H9 (cell line): Measurements from ENCODE around the gene IMMP2L. TPM values are rescaled to one million over a fixed set of nuclear protein-coding genes. Genes with fewer than 3 reads are reported as not detected.

Experiments used
- DNase-seq: peaks from one replicate; pipeline ENCODE4 v3.0.0-alpha.2; 2017
- H2AFZ ChIP-seq: one replicate; pipeline ENCODE4 v1.6.1; 2013; ENCODE audit warnings: mild to moderate bottlenecking, low read length, control low read depth, moderate library complexity
- H2AK5ac ChIP-seq: 2 replicates; pipeline ENCODE4 v1.6.1; 2013; ENCODE audit warnings: low read length, control low read depth, mixed read lengths; ENCODE audit not compliant: insufficient read length
- H2BK120ac ChIP-seq: one replicate; pipeline ENCODE4 v1.6.1; 2013; ENCODE audit warnings: low read depth, mild to moderate bottlenecking, low read length, control low read depth, inconsistent platforms; ENCODE audit not compliant: poor library complexity, severe bottlenecking
- H2BK12ac ChIP-seq: 2 replicates; pipeline ENCODE4 v1.6.1; 2013; ENCODE audit warnings: low read length, control low read depth, mixed read lengths, low read depth; ENCODE audit not compliant: insufficient read length
- H2BK15ac ChIP-seq: 2 replicates; pipeline ENCODE4 v1.6.1; 2013; ENCODE audit warnings: low read depth, low read length, control low read depth
- H2BK20ac ChIP-seq: one replicate; pipeline ENCODE4 v1.6.1; 2013; ENCODE audit warnings: low read depth, mild to moderate bottlenecking, low read length, control low read depth, inconsistent platforms; ENCODE audit not compliant: poor library complexity, severe bottlenecking
- H2BK5ac ChIP-seq: 2 replicates; pipeline ENCODE4 v1.6.1; 2013; ENCODE audit warnings: low read length, control low read depth, mixed read lengths; ENCODE audit not compliant: insufficient read length
- H3K14ac ChIP-seq: 2 replicates; pipeline ENCODE4 v1.6.1; 2013; ENCODE audit warnings: low read length, control low read depth; ENCODE audit not compliant: insufficient read depth
- H3K18ac ChIP-seq: 2 replicates; pipeline ENCODE4 v1.6.1; 2013; ENCODE audit warnings: low read depth, mild to moderate bottlenecking, mixed read lengths, low read length, control low read depth; ENCODE audit not compliant: insufficient read length
- H3K23ac ChIP-seq: 2 replicates; pipeline ENCODE4 v1.6.1; 2013; ENCODE audit warnings: low read length, control low read depth, mixed read lengths, low read depth; ENCODE audit not compliant: insufficient read length
- H3K23me2 ChIP-seq: 2 replicates; pipeline ENCODE4 v1.6.1; 2013; ENCODE audit warnings: low read depth, mild to moderate bottlenecking, mixed read lengths, low read length, control low read depth; ENCODE audit not compliant: insufficient read length, poor library complexity, severe bottlenecking
- H3K27ac ChIP-seq: 2 replicates; pipeline ENCODE4 v1.5.1; 2013; ENCODE audit warnings: low read length, control low read depth, mixed read lengths, low read depth; ENCODE audit not compliant: insufficient read length
- H3K27me3 ChIP-seq: 2 replicates; pipeline ENCODE4 v1.6.1; 2013; ENCODE audit warnings: low read length, control low read depth, inconsistent platforms; ENCODE audit not compliant: insufficient read depth
- H3K4ac ChIP-seq: 2 replicates; pipeline ENCODE4 v1.6.1; 2013; ENCODE audit warnings: low read depth, mild to moderate bottlenecking, control low read depth, inconsistent platforms, low read length, moderate library complexity
- H3K4me1 ChIP-seq: 2 replicates; pipeline ENCODE4 v1.6.1; 2013; ENCODE audit warnings: low read length, control low read depth, inconsistent platforms; ENCODE audit not compliant: insufficient read depth
- H3K4me2 ChIP-seq: 2 replicates; pipeline ENCODE4 v1.6.1; 2013; ENCODE audit warnings: low read length, control low read depth, mixed read lengths; ENCODE audit not compliant: insufficient read length, insufficient read depth
- H3K56ac ChIP-seq: 2 replicates; pipeline ENCODE4 v1.6.1; 2013; ENCODE audit warnings: low read depth, mild to moderate bottlenecking, mixed read lengths, low read length, control low read depth; ENCODE audit not compliant: insufficient read length
- H3K79me1 ChIP-seq: 2 replicates; pipeline ENCODE4 v1.6.1; 2013; ENCODE audit warnings: low read depth, mild to moderate bottlenecking, moderate library complexity, low read length, control low read depth, inconsistent platforms; ENCODE audit not compliant: insufficient read depth, poor library complexity, severe bottlenecking
- H3K79me2 ChIP-seq: 2 replicates; pipeline ENCODE4 v1.6.1; 2013; ENCODE audit warnings: low read length, control low read depth, inconsistent platforms; ENCODE audit not compliant: insufficient read depth
- H3K9ac ChIP-seq: 2 replicates; pipeline ENCODE4 v1.6.1; 2013; ENCODE audit warnings: low read length, control low read depth, mixed read lengths; ENCODE audit not compliant: insufficient read length; ENCODE audit errors: extremely low read depth
- H3K9me3 ChIP-seq: one replicate; pipeline ENCODE4 v1.6.1; 2013; ENCODE audit warnings: low read depth, low read length, inconsistent platforms; ENCODE audit not compliant: control insufficient read depth
- H3T11ph ChIP-seq: one replicate; pipeline ENCODE4 v1.6.1; 2013; ENCODE audit warnings: mild to moderate bottlenecking, low read length, control low read depth, inconsistent platforms
- H4K20me1 ChIP-seq: one replicate; pipeline ENCODE4 v1.6.1; 2013; ENCODE audit not compliant: control insufficient read depth, insufficient read length, insufficient read depth
- H4K5ac ChIP-seq: 2 replicates; pipeline ENCODE4 v1.6.1; 2013; ENCODE audit warnings: low read depth, mild to moderate bottlenecking, mixed read lengths, low read length, control low read depth; ENCODE audit not compliant: insufficient read length
- H4K8ac ChIP-seq: replicated peaks from 2 replicates; pipeline ENCODE4 v1.6.1; 2013; ENCODE audit warnings: low read length, control low read depth, mixed read lengths, low read depth; ENCODE audit not compliant: insufficient read length
- H4K91ac ChIP-seq: 2 replicates; pipeline ENCODE4 v1.6.1; 2013; ENCODE audit warnings: low read depth, mild to moderate bottlenecking, moderate library complexity, mixed read lengths, low read length, control low read depth; ENCODE audit not compliant: insufficient read length
- H3K27ac Mint-ChIP-seq, 3 experiments: 2 replicates in 2 of 3; 3 replicates in 1 of 3; pipeline ENCODE4 v1.8.0; 2020 to 2021; ENCODE audit warnings: mixed read lengths in 3 of 3, mild to moderate bottlenecking in 1 of 3, moderate library complexity in 1 of 3
- H3K27me3 Mint-ChIP-seq: 2 replicates; pipeline ENCODE4 v1.8.0; 2021; ENCODE audit warnings: low read depth, mild to moderate bottlenecking, moderate library complexity, mixed read lengths
- H3K36me3 Mint-ChIP-seq, 3 experiments: 2 replicates in 2 of 3; 3 replicates in 1 of 3; pipeline ENCODE4 v1.8.0; 2020 to 2021; ENCODE audit warnings: low read depth in 3 of 3, mixed read lengths in 3 of 3; ENCODE audit not compliant: insufficient read depth in 1 of 3
- H3K4me1 Mint-ChIP-seq, 2 experiments: 2 replicates each; pipeline ENCODE4 v1.8.0; 2020; ENCODE audit warnings: mixed read lengths in 2 of 2
- H3K4me3 Mint-ChIP-seq, 2 experiments: 2 replicates in 1 of 2; 3 replicates in 1 of 2; pipeline ENCODE4 v1.8.0; 2020 to 2021; ENCODE audit warnings: mild to moderate bottlenecking in 2 of 2, mixed read lengths in 2 of 2, moderate library complexity in 1 of 2
- H3K9me3 Mint-ChIP-seq, 2 experiments: 2 replicates in 1 of 2; 3 replicates in 1 of 2; pipeline ENCODE4 v1.8.0; 2020; ENCODE audit warnings: mild to moderate bottlenecking in 2 of 2, mixed read lengths in 2 of 2, moderate library complexity in 1 of 2
- WGBS: extraction: QIAGEN DNeasy Blood & Tissue Kit; methylation state at CpG from one replicate; pipeline ENCODE4 v1.1.7; 2013; ENCODE audit warnings: missing lambda C conversion rate, low lambda C conversion rate, mixed read lengths; ENCODE audit not compliant: insufficient read length; ENCODE audit errors: extremely low coverage; 5-methylcytosine and 5-hydroxymethylcytosine counted together
- total RNA-seq: library from RNA; stranded (reverse); gene quantifications from 2 replicates; pipeline ENCODE4 v1.2.1, GENCODE V29; 2021
- TF ChIP-seq, protein P1 (sequence below): fragments of 200-600 bp; sonication (generic); conservative IDR thresholded peaks from 3 replicates; pipeline ENCODE4 v1.8.0; 2021; ENCODE audit warnings: antibody characterized with exemption, mild to moderate bottlenecking

Gene IMMP2L
- total RNA-seq, 1 experiment from 2014 or later = 14.7 TPM

DNA sequence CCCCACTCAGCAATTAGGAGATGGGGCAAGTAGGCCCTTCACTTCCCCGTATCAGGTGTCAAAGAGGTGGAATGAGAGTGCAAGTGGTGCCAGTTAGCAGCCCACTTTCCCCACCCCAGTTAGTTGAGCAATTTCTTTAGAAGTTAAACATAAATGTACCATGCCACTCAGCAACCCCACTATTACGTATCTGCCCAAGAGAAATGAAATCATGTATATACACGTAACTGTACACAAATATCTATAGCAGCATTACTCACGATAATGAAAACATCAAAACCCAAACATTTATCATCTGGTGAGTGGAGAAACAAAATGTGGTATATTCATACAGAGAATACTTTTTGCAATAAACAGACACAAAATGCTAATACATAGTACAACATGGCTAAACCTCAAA, 50.4 kb downstream of the IMMP2L start:
- Histone ChIP-seq H2BK5ac (no peak overlapping the region), H2BK120ac (no peak overlapping the region), H3K4me1 (no peaks in the 10 kb centered on the region), H3K9ac (no peak overlapping the region), H3K27ac (no peak overlapping the region), H4K5ac (no peak overlapping the region), H3T11ph (no peak overlapping the region), H2BK15ac (no peak overlapping the region), H4K8ac (no peak overlapping the region), H2AK5ac (no peak overlapping the region), H3K56ac (no peak overlapping the region), H3K23me2 (no peaks in the 10 kb centered on the region), H3K79me2 (no peaks in the 10 kb centered on the region), H4K20me1 (no peaks in the 10 kb centered on the region), H2BK12ac (no peak overlapping the region), H3K9me3 (no peaks in the 10 kb centered on the region), H3K4ac (no peak overlapping the region), H3K23ac (no peak overlapping the region), H3K14ac (no peak overlapping the region), H2AFZ (no peak overlapping the region), H3K4me2 (no peak overlapping the region), H3K27me3 (no peaks in the 10 kb centered on the region), H4K91ac (no peak overlapping the region), H2BK20ac (no peak overlapping the region), H3K79me1 (no peaks in the 10 kb centered on the region), H3K18ac (no peak overlapping the region)
- WGBS = no CpG with 5 or more reads among the region's 4 CpGs
- DNase-seq = no peak
- H3K27ac Mint-ChIP-seq = no peak overlapping the region
- peaks cover 0 to 8% (median 0%) of the 10 kb centered on the region in 3 experiments; a peak in 3 of 7 replicates for H3K36me3 Mint-ChIP-seq
- no peak overlapping the region for H3K4me3 Mint-ChIP-seq
- H3K9me3 Mint-ChIP-seq = peaks cover 0 to 3% of the 10 kb centered on the region in 2 experiments; a peak in 3 of 5 replicates
- no peaks in the 10 kb centered on the region for H3K27me3 Mint-ChIP-seq
- peaks cover 6 to 10% of the 10 kb centered on the region in 2 experiments for H3K4me1 Mint-ChIP-seq
- TF ChIP-seq, protein P1, sequence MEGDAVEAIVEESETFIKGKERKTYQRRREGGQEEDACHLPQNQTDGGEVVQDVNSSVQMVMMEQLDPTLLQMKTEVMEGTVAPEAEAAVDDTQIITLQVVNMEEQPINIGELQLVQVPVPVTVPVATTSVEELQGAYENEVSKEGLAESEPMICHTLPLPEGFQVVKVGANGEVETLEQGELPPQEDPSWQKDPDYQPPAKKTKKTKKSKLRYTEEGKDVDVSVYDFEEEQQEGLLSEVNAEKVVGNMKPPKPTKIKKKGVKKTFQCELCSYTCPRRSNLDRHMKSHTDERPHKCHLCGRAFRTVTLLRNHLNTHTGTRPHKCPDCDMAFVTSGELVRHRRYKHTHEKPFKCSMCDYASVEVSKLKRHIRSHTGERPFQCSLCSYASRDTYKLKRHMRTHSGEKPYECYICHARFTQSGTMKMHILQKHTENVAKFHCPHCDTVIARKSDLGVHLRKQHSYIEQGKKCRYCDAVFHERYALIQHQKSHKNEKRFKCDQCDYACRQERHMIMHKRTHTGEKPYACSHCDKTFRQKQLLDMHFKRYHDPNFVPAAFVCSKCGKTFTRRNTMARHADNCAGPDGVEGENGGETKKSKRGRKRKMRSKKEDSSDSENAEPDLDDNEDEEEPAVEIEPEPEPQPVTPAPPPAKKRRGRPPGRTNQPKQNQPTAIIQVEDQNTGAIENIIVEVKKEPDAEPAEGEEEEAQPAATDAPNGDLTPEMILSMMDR = no peak
